Smooth muscle cell of the brain vasculature (primary cell): Measurements from ENCODE around the gene ZDHHC18.
"Not testable (repeated sequence)": the region's sequence is repeated elsewhere in the genome, so short reads cannot be mapped to it uniquely, and the experiment has no call there.

ENCODE experiments used
- DNase-seq: peaks from one replicate; pipeline ENCODE4 v3.0.0-alpha.2; 2012; ENCODE audit warnings: low read depth, low spot score

The ZDHHC18 gene

GRCh38 chr1:26833432-26834405 lies 7.2 kb downstream of the ZDHHC18 start:
- DNase-seq: no peak

DNA sequence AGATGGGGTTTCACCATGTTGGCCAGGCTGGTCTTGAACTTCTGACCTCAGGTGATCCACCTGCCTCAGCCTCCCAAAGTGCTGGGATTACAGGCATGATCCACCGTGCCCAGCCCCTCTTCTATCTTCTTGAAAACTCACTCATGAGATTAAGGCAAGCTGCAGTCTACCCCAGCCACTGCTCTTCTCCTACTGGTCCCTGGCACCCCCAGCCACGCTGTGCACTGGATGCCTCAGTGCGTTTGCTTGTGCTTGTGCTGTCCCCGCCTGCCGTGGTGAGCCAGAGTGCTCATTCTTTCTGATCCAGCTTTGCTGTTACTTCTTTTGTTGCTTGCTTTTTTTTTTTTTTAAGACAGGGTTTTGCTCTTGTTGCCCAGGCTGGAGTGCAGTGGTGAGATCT lies 11.2 kb downstream of the ZDHHC18 start:
- DNase-seq: not testable (repeated sequence)

DNA sequence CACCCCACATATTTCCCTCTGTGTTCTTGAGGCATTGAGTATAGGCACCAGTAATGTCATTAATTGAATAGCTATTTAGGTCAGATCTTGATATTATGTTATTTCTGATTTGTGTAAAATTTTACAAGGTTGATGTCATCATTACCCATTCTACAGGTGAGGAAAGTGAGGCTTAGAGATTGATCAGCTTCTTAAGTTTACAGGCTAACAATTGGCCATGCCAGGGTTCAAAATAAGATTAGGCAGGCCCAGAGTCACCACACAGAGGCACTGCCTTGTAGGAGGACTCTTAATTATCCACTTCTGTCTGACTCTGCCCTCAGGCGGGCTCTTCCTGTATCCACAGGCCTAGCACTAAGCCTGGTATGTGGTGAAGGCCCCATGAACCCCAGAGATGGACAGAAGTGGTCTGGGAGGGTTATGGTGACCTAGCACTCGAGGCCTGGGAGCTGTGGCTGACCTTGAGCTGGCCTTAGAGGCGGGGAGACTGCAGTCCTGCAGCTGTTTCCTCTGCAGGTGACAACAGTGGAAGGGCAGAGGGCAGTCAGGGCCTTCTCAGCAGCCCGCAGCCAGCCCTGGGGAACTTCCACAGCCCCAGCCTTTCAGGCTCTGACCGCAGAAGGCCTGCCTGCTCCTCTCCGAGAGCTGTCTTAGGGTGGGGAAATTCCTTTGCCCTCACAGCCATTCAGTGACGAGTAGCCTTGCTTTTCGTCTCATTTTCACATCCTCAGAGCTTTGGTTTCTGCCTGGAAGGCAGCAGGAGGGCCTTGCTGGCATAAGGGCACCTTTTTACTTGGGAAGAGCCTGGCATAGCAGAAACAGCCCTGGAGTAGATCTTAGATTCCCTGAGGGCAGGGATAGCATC lies 12.2 kb downstream of the ZDHHC18 start:
- DNase-seq: no peak

DNA sequence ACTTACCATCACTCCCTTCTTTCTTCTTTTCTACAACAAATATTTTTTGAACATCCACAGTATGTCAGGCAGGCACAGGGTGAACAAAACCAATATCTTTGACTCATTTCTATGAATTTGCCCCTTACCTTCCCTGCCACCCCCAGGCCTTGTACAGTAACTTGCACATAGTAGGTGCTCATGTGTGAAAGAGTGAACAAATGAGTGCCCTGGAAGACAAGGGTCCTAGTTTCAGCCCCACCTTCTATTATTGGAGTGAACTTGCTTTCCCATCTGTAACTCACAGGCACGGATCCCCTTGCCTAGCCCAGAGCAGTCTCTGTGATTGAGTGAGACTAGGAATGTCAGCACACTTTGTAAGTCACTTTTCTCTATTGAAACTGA lies 12.8 kb downstream of the ZDHHC18 start:
- no peak for DNase-seq

DNA sequence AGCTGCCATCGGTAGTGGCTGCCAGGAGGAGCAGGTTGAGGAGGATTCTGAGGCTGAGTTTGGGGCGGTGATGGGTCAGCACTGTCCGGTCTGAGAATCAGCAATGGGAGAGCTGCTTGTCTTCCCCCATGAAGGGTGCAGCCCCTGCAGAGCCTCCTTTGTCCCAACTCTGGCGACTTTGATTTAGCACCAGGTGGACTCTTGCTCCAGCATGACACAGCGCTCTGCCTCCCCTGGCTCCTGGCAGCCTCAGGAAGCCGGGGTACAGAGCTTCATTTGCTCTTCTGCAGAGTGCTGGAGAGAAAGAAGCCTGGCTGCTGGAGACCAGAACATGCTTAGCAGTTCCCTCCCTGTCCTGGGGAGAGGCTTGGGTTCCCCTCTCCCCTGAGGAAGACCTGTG lies 13.3 kb downstream of the ZDHHC18 start:
- no peak for DNase-seq

DNA sequence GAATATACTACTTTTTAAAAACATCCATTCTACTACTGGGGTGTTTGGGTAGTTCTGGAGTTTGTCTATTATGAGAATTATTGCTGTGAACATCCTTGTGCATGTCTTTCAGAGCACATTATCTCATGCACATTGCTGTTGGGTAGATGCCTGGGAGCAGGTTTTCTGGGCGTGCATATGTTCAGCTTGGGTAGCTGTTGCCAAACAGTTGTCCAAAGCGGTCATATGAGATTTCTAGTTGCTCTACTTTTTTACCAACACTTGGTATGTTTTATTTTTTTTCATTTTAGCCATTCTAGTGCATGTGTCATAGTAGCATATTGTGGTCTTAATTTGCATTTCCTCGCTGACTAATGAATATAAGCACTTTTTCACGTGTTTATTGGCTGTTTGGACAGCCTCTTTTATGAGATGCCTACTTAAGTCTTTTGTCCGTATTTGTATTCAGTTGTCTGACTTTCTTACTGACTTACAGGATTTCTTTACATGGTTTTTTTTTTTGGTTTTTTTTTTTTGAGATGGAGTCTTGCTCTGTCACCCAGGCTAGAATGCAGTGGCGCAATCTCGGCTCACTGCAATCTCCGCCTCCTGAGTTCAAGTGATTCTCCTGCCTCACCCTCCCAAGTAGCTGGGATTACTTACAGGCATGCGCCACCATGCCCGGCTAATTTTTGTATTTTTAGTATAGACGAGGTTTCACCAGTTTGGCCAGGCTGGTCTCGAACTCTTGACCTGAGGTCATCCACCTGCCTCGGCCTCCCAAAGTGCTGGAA lies 18.1 kb downstream of the ZDHHC18 start:
- DNase-seq: no peak

GRCh38 chr1:26847826-26848225 lies 21.3 kb downstream of the ZDHHC18 start:
- DNase-seq: not testable (repeated sequence)

- no peak for DNase-seq
These were observed 22.0 kb downstream of the ZDHHC18 start for GRCh38 chr1:26848499-26848898.

- DNase-seq: no peak
These were observed 22.7 kb downstream of the ZDHHC18 start for GRCh38 chr1:26848941-26849774.

DNA sequence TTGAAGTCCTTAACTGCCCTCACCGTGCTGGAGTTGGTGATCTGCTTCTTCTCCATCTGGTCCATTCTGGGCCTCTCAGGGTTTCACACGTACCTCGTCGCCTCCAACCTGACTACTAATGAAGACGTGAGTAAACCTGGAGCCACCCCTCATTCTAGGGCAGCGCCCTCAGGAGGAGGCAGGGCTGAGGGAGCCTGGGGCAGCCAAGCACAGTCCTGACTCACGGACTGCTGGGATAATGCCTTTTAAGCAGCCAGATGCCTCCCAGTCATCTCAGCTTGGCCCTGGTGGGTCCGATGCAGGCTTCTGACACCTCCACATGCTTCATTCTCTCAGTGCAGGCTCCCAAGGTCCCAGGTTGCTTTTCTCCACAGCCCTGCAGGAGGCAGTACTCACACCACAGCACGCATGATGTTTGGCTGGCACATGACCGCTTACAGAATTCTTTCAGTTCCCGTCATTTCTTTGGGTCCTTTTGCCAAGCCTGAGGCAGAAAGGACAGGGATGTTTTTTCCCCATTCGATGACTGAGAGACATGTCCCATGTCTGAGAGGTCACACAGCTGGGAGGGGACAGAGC lies 24.7 kb downstream of the ZDHHC18 start:
- DNase-seq: no peak

GRCh38 chr1:26852701-26853100 lies 26.2 kb downstream of the ZDHHC18 start:
- no peak for DNase-seq

- DNase-seq: peak; percentile 51
These were observed 26.7 kb downstream of the ZDHHC18 start for GRCh38 chr1:26853156-26853555.

DNA sequence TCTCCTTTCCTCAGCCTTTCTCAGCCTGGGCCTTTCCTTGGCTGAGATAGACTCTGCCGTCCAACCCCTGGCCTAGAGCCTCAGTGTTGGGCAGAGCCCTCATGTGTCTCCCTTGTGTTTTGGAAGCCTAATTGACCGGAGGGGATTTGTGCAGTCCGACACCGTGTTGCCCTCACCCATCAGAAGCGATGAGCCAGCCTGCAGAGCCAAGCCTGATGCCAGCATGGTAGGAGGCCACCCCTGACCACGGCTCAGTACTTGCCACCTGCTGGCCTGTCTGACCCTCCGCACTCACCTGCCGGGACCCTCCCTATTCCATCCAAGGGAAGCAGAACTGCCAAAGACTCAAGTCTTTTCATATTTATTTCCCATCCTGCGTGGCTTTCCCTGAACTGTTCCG lies 27.1 kb downstream of the ZDHHC18 start:
- DNase-seq: no peak

DNA sequence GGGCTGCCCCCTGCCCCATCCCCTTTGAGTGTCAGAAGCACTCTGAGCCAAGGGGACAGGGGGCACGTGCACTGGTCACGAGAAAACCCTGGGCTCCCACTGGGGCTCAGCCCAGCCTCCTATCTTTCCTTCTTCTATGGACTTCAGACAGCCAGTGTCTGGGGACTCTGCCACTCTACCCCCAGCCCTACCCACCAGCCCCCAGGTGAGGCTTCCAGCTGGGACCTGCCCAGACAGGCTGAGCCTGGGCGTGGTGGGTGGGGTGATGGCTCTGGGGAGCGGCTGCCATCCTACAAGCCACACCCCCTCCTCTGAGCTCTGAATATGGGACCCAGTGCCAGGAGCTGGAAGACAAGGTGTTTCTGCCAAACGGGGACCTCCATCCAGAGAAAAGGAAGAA lies 28.4 kb downstream of the ZDHHC18 start:
- DNase-seq: no peak

DNA sequence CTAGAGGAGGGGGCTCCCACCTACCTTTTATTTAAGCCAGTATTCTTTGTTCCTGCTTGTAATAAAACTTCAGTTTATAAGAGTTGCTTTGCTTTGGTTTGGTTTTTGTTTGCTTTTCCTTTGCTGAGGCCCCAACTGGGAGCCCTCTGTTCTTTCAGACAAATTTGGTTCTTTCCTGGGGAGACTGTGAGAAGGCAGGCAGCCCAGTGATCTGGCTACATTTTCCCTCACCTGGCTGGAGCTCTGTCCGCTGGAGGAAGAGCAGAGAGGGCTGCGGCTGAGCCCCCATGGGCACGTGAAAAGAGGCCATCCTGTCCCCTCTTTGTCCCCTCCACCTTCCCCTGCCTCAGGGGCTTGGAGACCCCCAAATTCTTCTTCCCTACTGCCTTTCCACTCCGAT lies 29.1 kb downstream of the ZDHHC18 start:
- DNase-seq: no peak

- no peak for DNase-seq
These were observed 29.7 kb downstream of the ZDHHC18 start for GRCh38 chr1:26856181-26856580.

DNA sequence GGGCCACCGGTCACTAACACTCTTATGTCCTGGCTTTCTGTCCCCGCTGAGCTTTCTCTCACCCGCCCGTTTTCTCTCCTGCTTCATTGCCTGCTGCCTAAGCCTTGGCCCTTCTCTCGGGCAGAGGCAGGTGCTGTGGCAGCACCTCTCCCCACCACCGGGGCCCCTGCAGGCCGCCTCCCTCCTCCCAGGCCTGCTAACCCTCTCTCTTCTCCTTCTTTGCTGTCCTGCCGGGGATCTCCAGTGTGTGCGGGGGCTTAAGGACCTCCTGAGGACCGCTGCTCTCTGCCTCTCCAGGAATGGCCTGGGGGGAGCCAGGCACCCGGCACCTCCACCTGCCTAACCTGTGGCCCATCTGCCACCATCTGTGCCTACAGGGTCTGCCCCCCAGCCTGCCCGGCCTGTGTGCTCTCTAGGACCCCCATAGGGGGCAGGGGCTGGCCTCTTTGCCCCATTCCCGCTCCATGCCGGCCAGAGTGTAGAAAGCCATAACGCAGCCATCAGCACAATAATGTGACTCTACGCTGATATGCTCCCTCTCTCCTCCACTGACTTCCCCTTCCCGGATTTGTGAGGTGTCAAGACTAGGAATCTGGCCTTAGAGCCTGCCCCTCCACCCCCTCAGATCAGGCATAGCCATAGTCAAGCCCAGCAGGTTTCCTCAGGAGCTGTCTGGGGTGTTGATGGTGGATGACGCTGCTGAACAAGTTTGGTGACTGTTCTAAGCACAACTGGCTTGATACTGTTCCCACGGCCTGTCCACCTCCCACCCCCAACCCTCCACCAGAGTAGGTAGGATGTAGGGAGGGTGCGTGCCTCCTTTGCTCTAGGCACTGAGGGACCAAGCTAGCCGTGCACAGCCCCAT lies 30.3 kb downstream of the ZDHHC18 start:
- DNase-seq: no peak

DNA sequence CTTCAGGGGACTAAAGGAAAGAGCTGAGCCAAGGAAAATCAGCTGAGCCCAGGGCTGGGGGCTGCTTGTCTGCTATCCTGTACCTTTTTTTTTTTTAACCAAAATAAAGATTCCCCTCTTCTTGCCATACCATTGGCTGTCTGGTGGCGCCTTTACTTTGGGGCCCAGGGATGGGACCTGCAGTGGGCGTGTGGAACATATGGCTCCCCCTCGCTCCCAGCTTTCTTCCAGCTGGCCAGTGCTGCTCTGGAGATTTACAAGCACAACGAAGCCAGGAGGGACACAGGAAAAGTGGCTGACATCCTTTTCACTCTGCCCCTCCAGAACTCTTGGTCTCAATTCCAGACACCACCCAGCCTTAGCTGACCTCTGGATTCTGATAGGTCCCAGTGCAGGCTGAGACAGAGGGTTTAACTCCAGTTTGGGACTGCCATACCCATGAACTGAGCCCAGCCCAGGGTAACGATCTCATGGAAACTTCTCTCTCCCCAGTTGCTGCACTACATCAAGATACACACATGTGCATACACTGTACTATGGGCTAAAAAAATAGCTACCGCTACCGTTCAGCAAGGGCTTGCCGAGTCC lies 31.1 kb downstream of the ZDHHC18 start:
- no peak for DNase-seq

GRCh38 chr1:26858160-26858559 lies 31.7 kb downstream of the ZDHHC18 start:
- DNase-seq: no peak
